ENCODE data around the gene ZNF740. TPM values are rescaled to one million over a fixed set of nuclear protein-coding genes. Genes with fewer than 3 reads are reported as not detected.

ZNF740 gene
- 32.8 TPM for total RNA-seq

GRCh38 chr12:53180220-53180930, at the start of gene ZNF740, which contains the start of gene CSAD:
ZNF740 (plus strand) TSS chr12:53180722; CDS start chr12:53181984, 1,262 bp downstream.
CSAD (minus strand) TSS chr12:53180925; CDS start chr12:53173470, 7,455 bp downstream.

GRCh38 chr12:53207042-53207441, 26.5 kb downstream of the ZNF740 start, which contains the start of gene ITGB7:
ITGB7 (minus strand) TSS chr12:53207251; CDS start chr12:53200443, 6,808 bp downstream.

GRCh38 chr12:53231921-53232645, 51.6 kb downstream of the ZNF740 start, which contains the start of gene RARG:
RARG (minus strand) TSS chr12:53232209; CDS start chr12:53227545, 4,664 bp downstream.

Other genes with a start within 250 kb of the ZNF740 start
- gene KRT18, start 231.6 kb upstream of the ZNF740 start, total RNA-seq, result 29.0 TPM
- gene EIF4B, start 174.3 kb upstream of the ZNF740 start, total RNA-seq, result 622 TPM
- 52.0 TPM for gene TNS2, start 130.7 kb upstream of the ZNF740 start, total RNA-seq
- gene SPRYD3, start 101.3 kb upstream of the ZNF740 start, total RNA-seq, result 24.6 TPM
- 116 TPM for gene IGFBP6, start 83.1 kb upstream of the ZNF740 start, total RNA-seq
- 0.44 TPM for gene SOAT2, start 77.2 kb upstream of the ZNF740 start, total RNA-seq
- 48.7 TPM for gene CSAD, start 203 bp downstream of the ZNF740 start, total RNA-seq
- 2.9 TPM for gene ITGB7, start 26.5 kb downstream of the ZNF740 start, total RNA-seq
- gene RARG, start 51.5 kb downstream of the ZNF740 start, total RNA-seq, result 50.7 TPM
- 6.7 TPM for gene ESPL1, start 87.6 kb downstream of the ZNF740 start, total RNA-seq
- 295 TPM for gene PFDN5, start 114.8 kb downstream of the ZNF740 start, total RNA-seq
- 36.4 TPM for gene MYG1, start 119.0 kb downstream of the ZNF740 start, total RNA-seq
- gene AAAS, start 140.9 kb downstream of the ZNF740 start, total RNA-seq, result 59.4 TPM
- gene SP7, start 155.6 kb downstream of the ZNF740 start, total RNA-seq, result not detected
- gene SP1, start 199.5 kb downstream of the ZNF740 start, total RNA-seq, result 70.4 TPM
- gene AMHR2, start 243.1 kb downstream of the ZNF740 start, total RNA-seq, result 0.71 TPM

Measured in camera-type eye (tissue), 1 donor.